Suprapubic skin (tissue), 4 donors: Measurements from ENCODE around the gene ZDHHC22. TPM values are rescaled to one million over a fixed set of nuclear protein-coding genes. Genes with fewer than 3 reads are reported as not detected.

ENCODE experiments used
- DNase-seq, 2 donors: peaks; one replicate each; pipeline ENCODE4 v3.0.0-alpha.2; 2019; ENCODE audit warnings: low spot score in 2 of 2
- H3K27ac ChIP-seq: fragments of 200-600 bp; sonication (generic); one replicate; pipeline ENCODE4 v1.5.1; 2019
- H3K27me3 ChIP-seq: fragments of 200-600 bp; sonication (generic); one replicate; pipeline ENCODE4 v1.5.1; 2019
- H3K36me3 ChIP-seq: fragments of 200-600 bp; sonication (generic); one replicate; pipeline ENCODE4 v1.5.1; 2019
- H3K4me1 ChIP-seq: fragments of 200-600 bp; sonication (generic); one replicate; pipeline ENCODE4 v1.5.1; 2019
- H3K4me3 ChIP-seq: fragments of 200-600 bp; sonication (generic); one replicate; pipeline ENCODE4 v1.5.1; 2019; ENCODE audit warnings: mild to moderate bottlenecking
- H3K9me3 ChIP-seq: fragments of 200-600 bp; sonication (generic); one replicate; pipeline ENCODE4 v1.5.1; 2019
- CTCF ChIP-seq, 2 donors: fragments of 200-600 bp in 1 of 2; fragments of 450-650 bp in 1 of 2; sonication (generic) in 1 of 2; IDR thresholded peaks; one replicate each; pipeline ENCODE4 v1.5.1; 2016 to 2019; ENCODE audit warnings: antibody characterized with exemption in 2 of 2, mild to moderate bottlenecking in 1 of 2, moderate library complexity in 1 of 2
- EP300 ChIP-seq: sonication (generic); formaldehyde crosslinking; IDR thresholded peaks from one replicate; pipeline ENCODE4 v1.6.1; 2017; ENCODE audit warnings: antibody characterized with exemption
- POLR2A ChIP-seq, 2 donors: fragments of 450-650 bp; IDR thresholded peaks; one replicate each; pipeline ENCODE4 v1.6.1; 2017; ENCODE audit warnings: antibody characterized with exemption in 2 of 2, mild to moderate bottlenecking in 2 of 2, moderate library complexity in 2 of 2
- POLR2AphosphoS5 ChIP-seq, 3 donors: sonication (generic); formaldehyde crosslinking; IDR thresholded peaks; one replicate each; pipeline ENCODE4 v1.6.1; 2017; ENCODE audit warnings: antibody characterized with exemption in 3 of 3
- WGBS: methylation state at CpG from one replicate; pipeline ENCODE4 v1.1.5; 2018; 5-methylcytosine and 5-hydroxymethylcytosine counted together
- total RNA-seq, 4 donors: library from RNA; depleted of rRNA; stranded (reverse); fragments of >200 nt; gene quantifications; one replicate each; pipeline ENCODE4 v1.1.0, GENCODE V29; 2016

ZDHHC22 gene
- total RNA-seq, 4 donors from 2014 or later, result not detected

- no peak for DNase-seq
- Histone ChIP-seq H3K36me3 (no peaks in the 10 kb centered on the region), H3K4me1 (peaks cover 27% of the 10 kb centered on the region), H3K27me3 (peaks cover 85% of the 10 kb centered on the region), H3K9me3 (no peaks in the 10 kb centered on the region), H3K27ac (no peak overlapping the region), H3K4me3 (peak overlapping the region; percentile 46)
- no peak for TF ChIP-seq POLR2A (IDR thresholded peaks at IDR 0.05)
- no peak for TF ChIP-seq EP300
- peak in 1 of 2 donors; percentile 46 for TF ChIP-seq CTCF (IDR thresholded peaks at IDR 0.05)
- TF ChIP-seq POLR2AphosphoS5 (IDR thresholded peaks at IDR 0.05), result no peak
- 2% methylated on average over 33 of the region's 52 CpGs for WGBS
These were observed 1.8 kb downstream of the ZDHHC22 start for GRCh38 chr14:77139540-77140358.

- Histone ChIP-seq H3K36me3 (no peaks in the 10 kb centered on the region), H3K27ac (no peak overlapping the region), H3K4me3 (no peak overlapping the region), H3K4me1 (peaks cover 27% of the 10 kb centered on the region), H3K9me3 (no peaks in the 10 kb centered on the region), H3K27me3 (peaks cover 85% of the 10 kb centered on the region)
- 75% methylated on average over 15 of the region's 15 CpGs for WGBS
- DNase-seq, result no peak
- TF ChIP-seq EP300, result no peak
- no peak for TF ChIP-seq POLR2AphosphoS5 (IDR thresholded peaks at IDR 0.05)
- TF ChIP-seq POLR2A (IDR thresholded peaks at IDR 0.05), result no peak
- no peak for TF ChIP-seq CTCF (IDR thresholded peaks at IDR 0.05)
These were observed 2.6 kb downstream of the ZDHHC22 start for GRCh38 chr14:77139022-77139421.

GRCh38 chr14:77133720-77134338 is 7.8 kb downstream of the ZDHHC22 start:
- peak in 1 of 2 donors; percentile 77 for DNase-seq
- H3K4me3 ChIP-seq, result no peak overlapping the region
- WGBS, result 15% methylated on average over 10 of the region's 22 CpGs
- H3K4me1 ChIP-seq, result no peaks in the 10 kb centered on the region
- H3K9me3 ChIP-seq, result no peaks in the 10 kb centered on the region
- H3K27me3 ChIP-seq, result peaks cover 58% of the 10 kb centered on the region
- H3K27ac ChIP-seq, result no peak overlapping the region
- TF ChIP-seq EP300 (no peak), POLR2A (IDR thresholded peaks at IDR 0.05) (no peak), CTCF (IDR thresholded peaks at IDR 0.05) (no peak), POLR2AphosphoS5 (IDR thresholded peaks at IDR 0.05) (no peak)
- H3K36me3 ChIP-seq, result no peaks in the 10 kb centered on the region

- Histone ChIP-seq H3K4me3 (no peak overlapping the region), H3K4me1 (no peaks in the 10 kb centered on the region), H3K27me3 (peaks cover 39% of the 10 kb centered on the region), H3K27ac (no peak overlapping the region), H3K36me3 (no peaks in the 10 kb centered on the region), H3K9me3 (no peaks in the 10 kb centered on the region)
- WGBS, result 75% methylated on average over 5 of the region's 5 CpGs
- DNase-seq, result peak in 1 of 2 donors; percentile 35
- no peak for TF ChIP-seq CTCF (IDR thresholded peaks at IDR 0.05)
- no peak for TF ChIP-seq POLR2A (IDR thresholded peaks at IDR 0.05)
- no peak for TF ChIP-seq EP300
- TF ChIP-seq POLR2AphosphoS5 (IDR thresholded peaks at IDR 0.05), result no peak
These were observed 9.6 kb downstream of the ZDHHC22 start for GRCh38 chr14:77131871-77132486.

- no peaks in the 10 kb centered on the region for H3K9me3 ChIP-seq
- peak in 1 of 2 donors; percentile 16 for DNase-seq
- WGBS, result 87% methylated on average over 2 of the region's 2 CpGs
- TF ChIP-seq POLR2A (IDR thresholded peaks at IDR 0.05) (no peak), EP300 (no peak), CTCF (IDR thresholded peaks at IDR 0.05) (no peak), POLR2AphosphoS5 (IDR thresholded peaks at IDR 0.05) (no peak)
- H3K4me3 ChIP-seq, result no peak overlapping the region
- no peak overlapping the region for H3K27ac ChIP-seq
- peaks cover 31% of the 10 kb centered on the region for H3K27me3 ChIP-seq
- no peaks in the 10 kb centered on the region for H3K4me1 ChIP-seq
- H3K36me3 ChIP-seq, result no peaks in the 10 kb centered on the region
These were observed 10.4 kb downstream of the ZDHHC22 start for GRCh38 chr14:77131206-77131605.
